ENCODE data around the gene RNF113A.
"Not testable (repeated sequence)": the region's sequence is repeated elsewhere in the genome, so short reads cannot be mapped to it uniquely, and the experiment has no call there.

Gene RNF113A

DNA sequence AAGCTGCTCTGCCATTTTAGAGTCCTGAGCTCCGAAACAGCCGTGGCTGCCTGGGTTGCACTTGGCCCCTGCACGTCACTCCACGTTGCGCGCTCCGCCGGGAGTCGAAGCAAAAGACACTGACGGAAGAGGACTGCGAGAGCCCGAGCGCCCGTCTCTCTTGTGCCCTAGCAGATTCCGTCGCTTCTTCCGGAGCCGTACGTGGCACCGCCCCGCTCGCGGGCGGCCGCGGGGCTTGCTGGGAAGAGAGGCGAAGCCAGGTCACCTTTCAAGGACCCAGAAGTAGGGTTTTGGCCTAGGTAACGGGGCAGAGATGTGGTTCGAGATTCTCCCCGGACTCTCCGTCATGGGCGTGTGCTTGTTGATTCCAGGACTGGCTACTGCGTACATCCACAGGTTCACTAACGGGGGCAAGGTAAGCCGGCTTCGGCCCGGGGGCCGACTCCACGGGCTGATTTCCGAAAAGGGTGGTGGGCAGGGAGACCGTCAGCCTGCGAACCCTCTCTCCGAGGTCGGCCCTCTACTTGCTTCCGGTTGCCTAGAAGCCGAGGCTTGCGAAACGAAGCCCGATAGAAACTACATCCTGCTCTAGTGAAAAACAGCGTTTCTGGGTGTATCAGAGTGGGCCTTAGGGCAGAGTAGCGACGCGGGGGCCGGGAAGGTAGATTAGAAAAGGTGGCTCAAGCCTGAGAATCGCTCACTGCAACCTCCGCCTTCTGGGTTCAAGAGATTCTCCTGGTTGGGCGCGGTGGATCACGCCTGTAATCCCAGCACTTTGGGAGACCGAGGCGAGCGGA is at the start of gene RNF113A, which contains the start of gene NDUFA1:
TSS of gene RNF113A (minus strand) at position 135 of the 797 bp plus-strand sequence. CDS start at position 15, 120 bp downstream.
TSS of gene NDUFA1 (plus strand) at position 234 of the 797 bp plus-strand sequence. CDS start at position 314, 80 bp downstream.
- Histone ChIP-seq H3K27me3 (ENCODE audit: control insufficient read depth, insufficient read depth, low read length) (no peaks in the 10 kb centered on the region), H3K9me3 (ENCODE audit: control insufficient read depth, insufficient read depth, low read length) (peaks cover 15% of the 10 kb centered on the region), H3K4me1 (ENCODE audit: control insufficient read depth, insufficient read depth, low read length) (no peaks in the 10 kb centered on the region), H3K36me3 (ENCODE audit: control insufficient read depth, insufficient read depth, low read length) (peaks cover 13% of the 10 kb centered on the region), H3K4me3 (ENCODE audit: low read depth, low read length) (peak within 1 kb of the TSS; percentile 93), H3K9ac (ENCODE audit: low read depth, low read length) (peak within 1 kb of the TSS; percentile 84), H3K27ac (ENCODE audit: low read depth, low read length) (peak within 1 kb of the TSS; percentile 91)

DNA sequence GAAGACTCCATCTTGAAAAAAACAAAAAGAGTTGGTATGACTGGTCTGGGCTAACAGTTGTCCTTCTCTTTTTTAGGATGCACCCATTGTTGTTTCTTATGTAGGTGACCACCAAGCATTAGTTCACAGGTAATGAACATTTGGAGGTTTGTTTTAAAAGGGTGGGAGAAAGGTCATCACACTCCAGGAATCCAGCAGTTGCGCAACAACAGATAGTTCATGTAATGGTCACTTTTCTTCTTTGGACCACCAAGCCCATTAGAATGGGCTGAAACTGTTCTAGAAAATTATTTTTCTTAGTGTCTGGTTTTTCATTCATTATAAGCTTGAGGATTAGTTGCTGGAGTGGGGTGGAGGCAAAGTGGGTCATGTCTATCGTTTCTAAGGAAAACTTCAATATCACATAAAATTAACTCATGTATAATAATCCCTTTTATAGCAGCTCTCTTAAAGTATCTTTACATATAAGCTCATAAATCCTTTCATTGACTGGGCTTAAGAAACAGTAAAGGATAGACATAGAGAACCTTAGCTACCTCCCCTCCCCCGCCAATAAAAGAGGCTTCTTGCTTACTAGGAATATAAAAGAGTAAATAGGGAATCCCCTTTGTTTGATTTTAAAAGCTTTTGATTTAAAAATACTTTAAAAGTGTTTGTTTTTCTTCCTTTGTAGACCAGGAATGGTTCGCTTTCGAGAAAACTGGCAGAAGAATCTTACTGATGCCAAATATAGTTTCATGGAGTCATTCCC is 48.5 kb upstream of the RNF113A start:
- Histone ChIP-seq H3K27ac (ENCODE audit: low read depth, low read length) (no peak overlapping the region), H3K36me3 (ENCODE audit: control insufficient read depth, insufficient read depth, low read length) (no peaks in the 10 kb centered on the region)

DNA sequence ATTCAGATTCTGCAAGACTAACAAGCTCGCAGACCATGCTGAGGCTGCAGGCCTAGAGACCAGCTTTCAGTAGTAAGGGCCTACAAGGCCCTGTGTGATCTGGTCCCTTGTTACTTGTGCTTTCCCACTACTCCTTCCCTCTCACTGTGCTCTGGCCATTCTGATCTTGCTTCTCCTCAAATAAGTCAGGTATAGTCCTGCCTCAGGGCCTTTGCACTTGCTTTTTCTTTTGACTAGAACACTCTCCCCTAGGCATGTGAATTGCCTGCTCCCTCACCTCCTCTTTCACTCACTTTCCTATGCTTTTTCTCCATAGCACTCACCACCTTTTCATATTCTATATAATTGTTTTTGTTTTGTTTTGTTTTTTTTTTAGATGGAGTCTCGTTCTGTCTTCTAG is 46.3 kb upstream of the RNF113A start:
- Histone ChIP-seq H3K36me3 (ENCODE audit: control insufficient read depth, insufficient read depth, low read length) (no peaks in the 10 kb centered on the region), H3K4me3 (ENCODE audit: low read depth, low read length) (no peak overlapping the region), H3K4me1 (ENCODE audit: control insufficient read depth, insufficient read depth, low read length) (no peaks in the 10 kb centered on the region), H3K9me3 (ENCODE audit: control insufficient read depth, insufficient read depth, low read length) (peaks cover 32% of the 10 kb centered on the region), H3K27me3 (ENCODE audit: control insufficient read depth, insufficient read depth, low read length) (no peaks in the 10 kb centered on the region), H3K27ac (ENCODE audit: low read depth, low read length) (no peak overlapping the region), H3K9ac (ENCODE audit: low read depth, low read length) (no peak overlapping the region)

More for the DNA sequence above, 48.5 kb upstream of the RNF113A start:
- no peaks in the 10 kb centered on the region for H3K27me3 ChIP-seq (ENCODE audit: control insufficient read depth, insufficient read depth, low read length)
- no peak overlapping the region for H3K4me3 ChIP-seq (ENCODE audit: low read depth, low read length)
- H3K4me1 ChIP-seq (ENCODE audit: control insufficient read depth, insufficient read depth, low read length): no peaks in the 10 kb centered on the region
- H3K9me3 ChIP-seq (ENCODE audit: control insufficient read depth, insufficient read depth, low read length): peaks cover 32% of the 10 kb centered on the region
- H3K9ac ChIP-seq (ENCODE audit: low read depth, low read length): no peak overlapping the region

DNA sequence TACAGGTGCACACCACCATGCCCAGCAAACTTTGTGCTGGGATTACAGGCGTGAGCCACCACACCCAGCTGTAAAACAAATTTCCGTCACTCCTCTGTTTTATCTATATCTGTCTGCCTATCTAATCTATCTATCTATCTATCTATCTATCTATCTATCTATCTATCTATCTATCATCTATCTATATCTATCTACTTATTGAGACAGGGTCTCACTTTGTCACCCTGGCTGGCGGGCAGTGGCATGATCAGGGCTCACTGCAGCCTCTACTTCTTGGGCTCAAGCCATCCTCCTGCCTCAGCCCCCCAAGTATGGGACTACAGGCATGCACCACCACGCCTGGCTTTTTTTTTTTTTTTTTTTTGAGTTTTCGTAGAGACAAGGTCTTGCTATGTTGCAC is 44.8 kb upstream of the RNF113A start:
- Histone ChIP-seq H3K9me3 (ENCODE audit: control insufficient read depth, insufficient read depth, low read length) (peaks cover 28% of the 10 kb centered on the region), H3K4me1 (ENCODE audit: control insufficient read depth, insufficient read depth, low read length) (no peaks in the 10 kb centered on the region), H3K9ac (ENCODE audit: low read depth, low read length) (no peak overlapping the region), H3K27ac (ENCODE audit: low read depth, low read length) (no peak overlapping the region), H3K36me3 (ENCODE audit: control insufficient read depth, insufficient read depth, low read length) (no peaks in the 10 kb centered on the region), H3K27me3 (ENCODE audit: control insufficient read depth, insufficient read depth, low read length) (no peaks in the 10 kb centered on the region), H3K4me3 (ENCODE audit: low read depth, low read length) (no peak overlapping the region)

DNA sequence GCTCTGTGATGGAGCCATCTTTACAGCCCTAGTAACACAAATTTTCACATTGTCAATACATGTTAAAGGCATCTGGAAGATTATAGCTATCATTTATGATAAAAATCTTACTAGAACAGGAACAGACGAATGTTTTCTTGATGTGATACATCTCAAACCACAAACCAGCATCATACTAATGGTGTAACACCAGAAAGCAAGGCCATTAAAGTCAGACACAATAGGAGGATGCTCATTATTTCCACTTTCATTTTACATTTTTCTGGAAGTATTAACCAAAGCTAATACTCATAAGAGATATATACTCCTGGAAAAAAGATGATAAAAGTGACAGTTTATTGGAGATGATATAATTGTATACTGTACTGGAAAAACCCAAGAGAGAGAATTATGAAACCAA is 29.4 kb upstream of the RNF113A start:
- no peak overlapping the region for H3K27ac ChIP-seq (ENCODE audit: low read depth, low read length)
- H3K36me3 ChIP-seq (ENCODE audit: control insufficient read depth, insufficient read depth, low read length): no peaks in the 10 kb centered on the region
- H3K9me3 ChIP-seq (ENCODE audit: control insufficient read depth, insufficient read depth, low read length): peaks cover 26% of the 10 kb centered on the region
- H3K9ac ChIP-seq (ENCODE audit: low read depth, low read length): no peak overlapping the region
- H3K27me3 ChIP-seq (ENCODE audit: control insufficient read depth, insufficient read depth, low read length): no peaks in the 10 kb centered on the region
- no peak overlapping the region for H3K4me3 ChIP-seq (ENCODE audit: low read depth, low read length)
- no peaks in the 10 kb centered on the region for H3K4me1 ChIP-seq (ENCODE audit: control insufficient read depth, insufficient read depth, low read length)

DNA sequence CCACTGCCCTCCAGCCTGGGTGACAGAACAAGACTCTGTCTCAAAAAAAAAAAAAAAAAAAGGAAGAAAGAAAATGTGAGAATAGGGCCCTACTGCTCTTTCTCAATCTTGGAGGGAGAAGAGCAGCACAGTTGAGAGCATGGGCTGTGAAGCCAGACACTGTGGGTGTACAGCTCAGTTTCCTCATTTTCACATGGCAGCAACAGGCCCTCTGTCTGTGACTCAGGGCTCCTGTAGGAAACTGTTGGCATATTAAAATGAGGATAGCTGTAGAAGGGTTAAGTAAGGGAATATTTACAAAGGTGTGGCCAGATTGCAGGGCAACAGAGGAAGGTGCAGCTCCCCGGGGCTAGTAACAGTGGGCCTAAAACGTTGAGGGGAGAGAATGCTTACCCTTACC is 27.6 kb upstream of the RNF113A start:
- no peak overlapping the region for H3K4me3 ChIP-seq (ENCODE audit: low read depth, low read length)
- H3K27me3 ChIP-seq (ENCODE audit: control insufficient read depth, insufficient read depth, low read length): no peaks in the 10 kb centered on the region
- H3K27ac ChIP-seq (ENCODE audit: low read depth, low read length): no peak overlapping the region
- peaks cover 14% of the 10 kb centered on the region for H3K9me3 ChIP-seq (ENCODE audit: control insufficient read depth, insufficient read depth, low read length)
- no peaks in the 10 kb centered on the region for H3K36me3 ChIP-seq (ENCODE audit: control insufficient read depth, insufficient read depth, low read length)
- no peaks in the 10 kb centered on the region for H3K4me1 ChIP-seq (ENCODE audit: control insufficient read depth, insufficient read depth, low read length)
- H3K9ac ChIP-seq (ENCODE audit: low read depth, low read length): no peak overlapping the region

DNA sequence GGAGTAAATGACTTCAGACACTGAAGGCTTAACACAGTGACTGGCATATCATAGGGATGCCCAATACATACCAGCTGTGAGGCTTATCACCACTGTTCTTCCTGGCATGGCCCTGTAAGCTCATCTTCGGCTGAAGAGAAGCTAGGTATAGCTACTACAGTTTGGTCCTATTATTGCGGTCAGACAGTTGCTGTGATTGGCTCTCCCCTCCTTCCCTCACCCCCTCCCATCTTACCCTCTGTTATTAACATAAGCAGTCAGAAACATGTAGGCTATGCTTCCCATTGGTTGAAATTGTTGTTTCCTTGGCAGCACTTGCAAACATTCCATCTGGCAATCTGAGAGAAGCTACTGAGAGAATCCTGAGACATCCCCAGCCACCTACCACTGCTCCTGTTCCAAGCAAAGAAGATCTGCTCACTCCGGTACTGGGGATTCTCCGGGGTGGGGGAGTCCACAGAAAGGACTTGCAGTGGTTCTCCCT is 24.4 kb upstream of the RNF113A start, which contains the start of gene AKAP14:
TSS of gene AKAP14 (plus strand) at position 51 of the 484 bp plus-strand sequence. CDS start 7,331 bp downstream, outside the sequence.
- no peaks in the 10 kb centered on the region for H3K36me3 ChIP-seq (ENCODE audit: control insufficient read depth, insufficient read depth, low read length)
- no peaks in the 10 kb centered on the region for H3K4me1 ChIP-seq (ENCODE audit: control insufficient read depth, insufficient read depth, low read length)
- H3K27me3 ChIP-seq (ENCODE audit: control insufficient read depth, insufficient read depth, low read length): no peaks in the 10 kb centered on the region
- H3K9me3 ChIP-seq (ENCODE audit: control insufficient read depth, insufficient read depth, low read length): peaks cover 15% of the 10 kb centered on the region; the same call in 1 of the 2 replicates
- H3K9ac ChIP-seq (ENCODE audit: low read depth, low read length): no peak within 1 kb of the TSS
- H3K4me3 ChIP-seq (ENCODE audit: low read depth, low read length): no peak within 1 kb of the TSS
- no peak within 1 kb of the TSS for H3K27ac ChIP-seq (ENCODE audit: low read depth, low read length)

DNA sequence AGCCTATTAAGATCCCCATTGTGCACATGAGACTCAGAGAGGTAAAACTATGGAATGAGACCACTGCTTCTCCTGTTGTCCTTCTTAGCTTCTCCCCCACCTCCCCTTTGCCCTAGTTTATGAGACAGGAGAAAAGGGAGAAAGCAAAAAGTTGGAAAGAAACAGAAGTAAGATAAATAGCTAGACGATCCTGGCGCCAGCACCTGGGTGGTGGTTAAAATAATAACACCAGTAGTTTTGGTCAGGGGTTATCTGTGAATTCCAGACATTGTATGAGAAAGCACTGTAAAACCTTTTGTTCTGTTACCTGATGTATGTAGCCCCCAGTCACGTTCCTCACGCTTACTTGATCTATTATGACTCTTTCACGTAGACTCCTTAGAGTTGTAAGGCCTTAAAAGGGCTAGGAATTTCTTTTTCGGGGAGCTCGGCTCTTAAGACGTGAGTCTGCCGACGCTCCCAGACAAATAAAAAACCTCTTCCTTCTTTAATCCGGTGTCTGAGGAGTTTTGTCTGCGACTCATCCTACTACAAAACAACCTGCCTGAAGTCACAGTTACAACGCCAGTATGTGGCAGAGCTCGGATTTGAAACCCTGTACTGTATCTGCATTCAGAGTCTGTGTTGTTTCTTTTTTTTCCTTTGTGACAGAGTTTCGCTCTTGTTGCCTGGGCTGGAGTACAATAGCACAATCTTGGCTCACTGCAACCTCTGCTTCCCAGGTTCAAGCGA is 20.6 kb upstream of the RNF113A start:
- H3K27me3 ChIP-seq (ENCODE audit: control insufficient read depth, insufficient read depth, low read length); H3K4me1 ChIP-seq (ENCODE audit: control insufficient read depth, insufficient read depth, low read length); H3K9me3 ChIP-seq (ENCODE audit: control insufficient read depth, insufficient read depth, low read length); H3K27ac ChIP-seq (ENCODE audit: low read depth, low read length); H3K36me3 ChIP-seq (ENCODE audit: control insufficient read depth, insufficient read depth, low read length); H3K9ac ChIP-seq (ENCODE audit: low read depth, low read length); H3K4me3 ChIP-seq (ENCODE audit: low read depth, low read length): not testable (repeated sequence)

DNA sequence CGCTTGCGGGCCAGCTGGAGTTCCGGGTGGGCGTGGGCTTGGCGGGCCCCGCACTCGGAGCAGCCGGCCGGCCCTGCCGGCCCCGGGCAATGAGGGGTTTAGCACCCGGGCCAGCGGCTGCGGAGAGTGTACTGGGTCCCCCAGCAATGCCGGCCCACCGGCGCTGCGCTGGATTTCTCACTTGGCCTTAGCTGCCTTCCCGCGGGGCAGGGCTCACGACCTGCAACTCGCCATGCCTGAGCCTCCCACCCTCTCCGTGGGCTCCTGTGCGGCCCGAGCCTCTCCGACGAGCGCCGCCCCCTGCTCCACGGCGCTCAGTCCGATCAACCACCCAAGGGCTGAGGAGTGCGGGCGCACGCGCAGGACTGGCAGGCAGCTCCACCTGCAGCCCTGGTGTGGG is 19.1 kb upstream of the RNF113A start:
- not testable (repeated sequence) for H3K27me3 ChIP-seq (ENCODE audit: control insufficient read depth, insufficient read depth, low read length); H3K4me1 ChIP-seq (ENCODE audit: control insufficient read depth, insufficient read depth, low read length); H3K36me3 ChIP-seq (ENCODE audit: control insufficient read depth, insufficient read depth, low read length); H3K9ac ChIP-seq (ENCODE audit: low read depth, low read length); H3K27ac ChIP-seq (ENCODE audit: low read depth, low read length); H3K4me3 ChIP-seq (ENCODE audit: low read depth, low read length)
- H3K9me3 ChIP-seq (ENCODE audit: control insufficient read depth, insufficient read depth, low read length): peaks cover 15% of the 10 kb centered on the region; the same call in 1 of the 2 replicates

DNA sequence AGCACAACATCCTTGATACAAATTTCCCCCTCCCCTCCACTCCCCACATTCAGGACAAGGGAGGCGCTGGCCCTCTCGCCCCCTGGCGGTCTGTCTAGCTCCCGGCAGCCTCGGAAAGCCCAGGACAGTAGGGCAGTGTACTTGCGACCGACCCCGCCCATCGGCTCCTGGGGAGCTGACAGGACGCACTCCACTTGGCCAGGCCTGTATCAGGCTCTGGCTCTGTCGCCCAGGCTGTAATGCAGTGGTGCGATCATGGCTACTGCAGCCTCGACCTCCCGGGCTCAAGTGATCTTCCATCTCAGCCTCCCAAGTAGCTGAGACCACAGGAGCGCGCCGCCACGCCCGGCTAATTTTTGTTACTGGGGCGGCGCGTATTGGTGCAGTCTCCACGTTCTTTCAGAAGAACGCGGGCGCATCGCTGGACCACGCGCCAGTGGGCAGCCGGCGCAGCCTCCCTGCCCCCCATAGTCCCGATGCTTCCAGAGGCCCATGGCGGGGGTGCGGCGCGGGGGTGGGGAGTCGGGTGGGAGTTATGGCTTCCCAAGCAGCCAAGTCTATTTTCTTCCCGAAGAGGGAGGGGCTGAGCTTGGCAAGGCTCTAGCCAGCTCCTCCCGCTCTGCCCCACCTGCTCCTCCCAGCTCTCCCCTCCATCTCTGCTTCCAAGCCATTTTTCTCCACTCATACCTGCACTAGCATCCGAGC is 16.3 kb upstream of the RNF113A start:
- Histone ChIP-seq H3K27ac (ENCODE audit: low read depth, low read length) (no peak overlapping the region), H3K36me3 (ENCODE audit: control insufficient read depth, insufficient read depth, low read length) (no peaks in the 10 kb centered on the region), H3K9me3 (ENCODE audit: control insufficient read depth, insufficient read depth, low read length) (peaks cover 25% of the 10 kb centered on the region; the same call in 1 of the 2 replicates), H3K4me1 (ENCODE audit: control insufficient read depth, insufficient read depth, low read length) (no peaks in the 10 kb centered on the region), H3K27me3 (ENCODE audit: control insufficient read depth, insufficient read depth, low read length) (no peaks in the 10 kb centered on the region), H3K4me3 (ENCODE audit: low read depth, low read length) (peak overlapping the region; percentile 70), H3K9ac (ENCODE audit: low read depth, low read length) (no peak overlapping the region)

Data from HUES48 (cell line).